NCI-H446 (cell line): ENCODE results near the gene RAP1GDS1.
A peak's percentile ranks its signal among the peaks of the same experiment; 100 is the strongest.
"Not testable (repeated sequence)": the region's sequence is repeated elsewhere in the genome, so short reads cannot be mapped to it uniquely, and the experiment has no call there.

Experiments used
- DNase-seq, 2 experiments: peaks; one replicate each; lab custom pipeline; 2025; lab: John Stamatoyannopoulos, UW

RAP1GDS1 gene

GRCh38 chr4:98433691-98434090, 172.5 kb downstream of the RAP1GDS1 start:
- no peak for DNase-seq

GRCh38 chr4:98434816-98435215, 173.6 kb downstream of the RAP1GDS1 start:
- no peak for DNase-seq

- DNase-seq: no peak
These were observed 183.2 kb downstream of the RAP1GDS1 start for GRCh38 chr4:98444371-98444770.

- DNase-seq: no peak
These were observed 185.6 kb downstream of the RAP1GDS1 start for GRCh38 chr4:98446499-98447375.

- no peak for DNase-seq
These were observed 186.5 kb downstream of the RAP1GDS1 start for GRCh38 chr4:98447648-98448047.

- no peak for DNase-seq
These were observed 187.7 kb downstream of the RAP1GDS1 start for GRCh38 chr4:98448908-98449307.

- no peak for DNase-seq
These were observed 190.9 kb downstream of the RAP1GDS1 start for GRCh38 chr4:98452091-98452490.

GRCh38 chr4:98457422-98457821, 196.2 kb downstream of the RAP1GDS1 start:
- DNase-seq: not testable (repeated sequence)

- not testable (repeated sequence) for DNase-seq
These were observed 200.1 kb downstream of the RAP1GDS1 start for GRCh38 chr4:98461121-98461865.

- DNase-seq: no peak
These were observed 201.3 kb downstream of the RAP1GDS1 start for GRCh38 chr4:98462487-98462886.

GRCh38 chr4:98466868-98467599, 205.8 kb downstream of the RAP1GDS1 start:
- no peak for DNase-seq

- peak; percentile 67 to 82 for DNase-seq
These were observed 206.5 kb downstream of the RAP1GDS1 start for GRCh38 chr4:98467627-98468072.

- no peak for DNase-seq
These were observed 207.5 kb downstream of the RAP1GDS1 start for GRCh38 chr4:98468709-98469108.

GRCh38 chr4:98469771-98470170, 208.6 kb downstream of the RAP1GDS1 start:
- no peak for DNase-seq

GRCh38 chr4:98470366-98470765, 209.2 kb downstream of the RAP1GDS1 start:
- peak in 1 of 2 experiments; percentile 23 for DNase-seq

- no peak for DNase-seq
These were observed 209.6 kb downstream of the RAP1GDS1 start for GRCh38 chr4:98470831-98471230.

GRCh38 chr4:98473046-98473445, 211.9 kb downstream of the RAP1GDS1 start:
- DNase-seq: no peak

GRCh38 chr4:98474408-98474844, 213.2 kb downstream of the RAP1GDS1 start:
- DNase-seq: no peak

- no peak for DNase-seq
These were observed 215.7 kb downstream of the RAP1GDS1 start for GRCh38 chr4:98476891-98477290.

GRCh38 chr4:98479590-98479989, 218.4 kb downstream of the RAP1GDS1 start:
- not testable (repeated sequence) for DNase-seq

- no peak for DNase-seq
These were observed 219.4 kb downstream of the RAP1GDS1 start for GRCh38 chr4:98480535-98480934.

GRCh38 chr4:98481167-98481566, 220.0 kb downstream of the RAP1GDS1 start:
- peak in 1 of 2 experiments; percentile 33 for DNase-seq
